ENCODE data around the gene FBXO24. TPM values are rescaled to one million over a fixed set of nuclear protein-coding genes. Genes with fewer than 3 reads are reported as not detected.

FBXO24 gene
- total and polyA plus RNA-seq, 9 of the 15 experiments (the other 6 are each of a cell fraction or from before 2014, with no cell fraction given), result 0.17 to 0.95 (median 0.50) TPM

DNA sequence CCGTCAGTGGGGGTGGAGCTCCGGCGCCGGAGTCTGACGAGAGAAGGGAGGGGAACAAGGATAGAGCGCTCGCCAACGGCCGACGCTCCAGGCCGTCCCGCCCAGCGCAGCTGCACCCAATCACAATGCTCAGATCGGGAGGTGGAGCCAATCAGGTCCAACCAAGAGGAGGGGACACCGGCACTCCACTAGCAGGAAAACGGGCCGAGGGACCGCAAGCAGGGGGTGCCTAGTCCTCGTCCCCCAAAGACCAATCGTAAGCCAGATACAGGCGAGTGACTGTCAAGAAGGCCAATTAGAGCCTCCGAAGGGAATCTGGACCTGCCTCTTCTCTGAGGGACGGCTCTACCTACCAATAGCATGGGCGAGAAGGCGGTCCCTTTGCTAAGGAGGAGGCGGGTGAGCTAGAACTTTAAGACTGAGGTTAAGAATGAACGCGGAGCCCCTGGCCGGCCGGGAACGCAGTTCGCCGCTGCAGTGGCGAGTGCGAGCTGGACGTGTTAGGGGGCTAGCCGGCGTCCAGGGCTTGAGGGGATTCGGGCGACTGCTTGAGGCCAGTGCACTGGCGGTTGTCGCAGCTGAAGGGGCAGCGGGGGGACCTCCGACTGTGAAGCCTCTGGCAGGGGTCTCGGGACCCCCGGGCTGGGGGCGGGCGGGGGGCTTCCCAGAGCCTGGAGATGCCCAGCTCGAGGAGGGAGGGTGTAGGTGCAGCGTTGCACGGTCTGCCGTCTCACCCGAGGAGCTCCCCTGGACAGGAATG lies at the start of gene FBXO24 (continued):
- TF ChIP-seq NR2C2 (CRISPR knock-in tag; IDR thresholded peaks at IDR 0.05), result no peak
- TF ChIP-seq NR2C2 (tag; IDR thresholded peaks at IDR 0.05), result no peak
- TF ChIP-seq ZKSCAN1 (IDR thresholded peaks at IDR 0.05; ENCODE audit: low read depth, low read length), result no peak; the same call in 1 of the 2 replicates
- no peak for TF ChIP-seq ZNF431 (CRISPR knock-in tag; IDR thresholded peaks at IDR 0.05)
- TF ChIP-seq AFF1 (IDR thresholded peaks at IDR 0.05; ENCODE audit: low read depth in 1 of 2, partially characterized antibody in 2 of 2), result no peak
- TF ChIP-seq CHD4 (IDR thresholded peaks at IDR 0.05; ENCODE audit: insufficient read depth, insufficient replicate concordance, low read depth, low read length, poor library complexity, severe bottlenecking), result no peak
- TF ChIP-seq GTF3C2 (IDR thresholded peaks at IDR 0.05; ENCODE audit: borderline replicate concordance, extremely low read depth, insufficient read length), result no peak
- TF ChIP-seq SMARCA5 (IDR thresholded peaks at IDR 0.05), result no peak
